GM12873 (cell line): ENCODE data around the gene SULT1A4.
"Not testable (repeated sequence)": the region's sequence is repeated elsewhere in the genome, so short reads cannot be mapped to it uniquely, and the experiment has no call there.

Experiments used
- TF ChIP-seq, protein P1 (sequence below): IDR thresholded peaks from 2 replicates; pipeline ENCODE4 v1.5.1; 2012; ENCODE audit warnings: low read depth, mild to moderate bottlenecking, moderate library complexity, low read length, control low read depth; ENCODE audit not compliant: insufficient read depth; ENCODE audit errors: missing control alignments

SULT1A4 gene

DNA sequence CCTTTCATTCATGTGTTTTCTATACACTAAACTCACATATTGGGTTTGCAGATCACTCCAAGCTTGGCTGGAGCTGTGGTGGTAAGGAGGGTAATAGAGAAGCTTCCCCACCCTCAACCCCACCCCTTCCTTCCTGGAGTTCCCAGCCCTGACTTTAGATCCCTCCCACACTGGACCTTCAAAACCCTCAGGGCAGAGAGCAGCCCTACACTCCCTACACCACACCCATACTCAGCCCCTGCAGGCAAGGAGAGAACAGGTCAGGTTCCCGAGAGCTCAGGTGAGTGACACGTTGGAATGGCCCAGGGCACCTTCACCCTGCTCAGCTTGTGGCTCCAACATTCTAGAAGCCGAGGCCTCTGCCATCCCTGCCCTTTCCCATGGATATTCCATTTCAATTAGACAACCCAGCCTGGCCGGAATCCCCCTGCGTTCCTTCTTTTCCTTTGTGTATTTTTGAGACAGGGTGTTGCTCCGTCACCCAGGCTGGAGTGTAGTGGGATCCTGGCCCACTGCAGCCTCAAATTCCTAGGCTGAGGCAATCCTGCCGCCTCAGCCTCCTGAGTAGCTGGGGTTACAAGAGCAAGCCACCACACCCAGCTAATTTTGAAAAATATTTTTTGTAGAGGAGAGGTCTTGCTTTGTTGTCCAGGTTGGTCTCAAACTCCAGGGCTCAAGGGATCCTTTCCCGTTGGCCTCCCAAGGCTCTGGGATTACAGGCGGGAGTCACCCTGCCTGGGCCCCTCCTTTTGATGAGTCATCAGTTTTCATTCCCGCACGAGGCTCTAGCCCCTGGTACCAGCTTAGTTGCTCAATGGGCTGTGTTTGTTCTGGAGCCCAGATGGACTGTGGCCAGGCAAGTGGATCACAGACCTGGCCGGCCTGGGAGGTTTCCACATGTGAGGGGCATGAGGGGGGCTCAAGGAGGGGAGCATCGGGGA is at the start of gene SULT1A4:
SULT1A4 (plus strand) TSS at position 208 of the 941 bp plus-strand sequence. CDS start 1,473 bp downstream, outside the sequence.
- TF ChIP-seq, protein P1, sequence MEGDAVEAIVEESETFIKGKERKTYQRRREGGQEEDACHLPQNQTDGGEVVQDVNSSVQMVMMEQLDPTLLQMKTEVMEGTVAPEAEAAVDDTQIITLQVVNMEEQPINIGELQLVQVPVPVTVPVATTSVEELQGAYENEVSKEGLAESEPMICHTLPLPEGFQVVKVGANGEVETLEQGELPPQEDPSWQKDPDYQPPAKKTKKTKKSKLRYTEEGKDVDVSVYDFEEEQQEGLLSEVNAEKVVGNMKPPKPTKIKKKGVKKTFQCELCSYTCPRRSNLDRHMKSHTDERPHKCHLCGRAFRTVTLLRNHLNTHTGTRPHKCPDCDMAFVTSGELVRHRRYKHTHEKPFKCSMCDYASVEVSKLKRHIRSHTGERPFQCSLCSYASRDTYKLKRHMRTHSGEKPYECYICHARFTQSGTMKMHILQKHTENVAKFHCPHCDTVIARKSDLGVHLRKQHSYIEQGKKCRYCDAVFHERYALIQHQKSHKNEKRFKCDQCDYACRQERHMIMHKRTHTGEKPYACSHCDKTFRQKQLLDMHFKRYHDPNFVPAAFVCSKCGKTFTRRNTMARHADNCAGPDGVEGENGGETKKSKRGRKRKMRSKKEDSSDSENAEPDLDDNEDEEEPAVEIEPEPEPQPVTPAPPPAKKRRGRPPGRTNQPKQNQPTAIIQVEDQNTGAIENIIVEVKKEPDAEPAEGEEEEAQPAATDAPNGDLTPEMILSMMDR, result not testable (repeated sequence)

DNA sequence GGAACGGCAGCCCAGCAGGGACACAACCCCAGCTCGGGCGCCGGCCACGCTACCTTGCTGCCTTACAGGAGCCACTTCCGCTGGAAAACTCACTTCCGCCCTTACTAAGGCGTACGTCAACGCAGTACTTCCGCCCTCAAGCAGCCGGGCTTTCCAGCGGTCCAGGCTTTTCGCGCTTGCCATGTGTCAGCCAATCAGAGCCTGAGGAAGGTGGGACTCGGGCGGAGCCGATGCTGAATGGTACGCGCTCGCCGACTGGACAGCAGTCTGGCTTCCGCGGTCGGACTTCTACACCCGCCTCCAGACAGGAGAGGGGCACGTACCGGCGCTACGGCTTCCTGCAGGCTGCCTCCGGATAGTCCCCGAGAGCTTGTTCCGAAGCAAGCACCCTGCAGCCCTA is 5.4 kb upstream of the SULT1A4 start, which contains the start of the genes BOLA2 and SLX1B:
BOLA2 (minus strand) TSS at position 83 of the 400 bp plus-strand sequence. CDS start 98 bp downstream, outside the sequence.
SLX1B (plus strand) TSS at position 265 of the 400 bp plus-strand sequence.
- TF ChIP-seq, protein P1, result not testable (repeated sequence)

DNA sequence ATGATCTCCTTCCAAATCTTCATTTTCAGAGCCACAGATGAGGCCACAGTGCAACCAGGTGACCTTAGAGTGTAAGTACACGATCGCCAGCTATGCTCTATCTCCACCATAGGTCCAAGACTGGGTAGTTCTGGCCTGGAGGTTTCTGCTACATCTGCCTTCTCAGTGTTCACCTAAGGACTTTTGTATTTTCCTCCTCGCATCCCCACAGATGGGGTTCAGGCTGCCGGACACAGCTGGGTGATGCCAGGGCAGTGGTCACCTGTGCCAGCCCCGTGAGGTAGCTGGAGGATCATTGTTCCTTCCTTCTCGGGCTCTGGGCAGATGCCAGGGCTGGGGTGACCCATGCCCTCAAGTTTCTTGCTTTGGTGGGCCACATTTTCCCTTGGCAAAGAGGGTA is 46.6 kb downstream of the SULT1A4 start, which contains the start of gene NPIPB12:
NPIPB12 (minus strand) TSS at position 101 of the 400 bp plus-strand sequence.
- TF ChIP-seq, protein P1, result not testable (repeated sequence)
